Lower lobe of right lung (tissue), 2 donors: ENCODE results near the gene IQCM. TPM values are rescaled to one million over a fixed set of nuclear protein-coding genes. Genes with fewer than 3 reads are reported as not detected.
"Not testable (repeated sequence)": the region's sequence is repeated elsewhere in the genome, so short reads cannot be mapped to it uniquely, and the experiment has no call there.

Experiments
- ATAC-seq, 2 donors: fragments of 200-7000 bp; cut with Tn5 transposase; one replicate each; pipeline ENCODE4 v1.9.1; 2020 to 2022; ENCODE audit warnings: mild to moderate bottlenecking in 2 of 2, moderate library complexity in 2 of 2
- DNase-seq: peaks from one replicate; pipeline ENCODE4 v3.0.0-alpha.2; 2020
- H3K27ac ChIP-seq: fragments of 200-600 bp; one replicate; pipeline ENCODE4 v1.8.0; 2022
- H3K27me3 ChIP-seq: fragments of 200-600 bp; one replicate; pipeline ENCODE4 v1.8.0; 2022; ENCODE audit warnings: low read depth
- H3K36me3 ChIP-seq: fragments of 200-600 bp; one replicate; pipeline ENCODE4 v1.8.0; 2022; ENCODE audit warnings: mild to moderate bottlenecking
- H3K4me1 ChIP-seq: fragments of 200-600 bp; one replicate; pipeline ENCODE4 v1.8.0; 2022
- H3K4me3 ChIP-seq: fragments of 200-600 bp; one replicate; pipeline ENCODE4 v1.8.0; 2022; ENCODE audit warnings: mild to moderate bottlenecking
- H3K9me3 ChIP-seq: fragments of 200-600 bp; one replicate; pipeline ENCODE4 v1.8.0; 2022
- intact Hi-C: fragments of 100-400 bp; cut with DNase I; formaldehyde crosslinking; loops from one replicate; pipeline ENCODE4 v1.11.0; 2022
- total RNA-seq: library from RNA; stranded (reverse); fragmentation: NEBNext Ultra II Directional; extraction: Animal tissue kit (Norgen Biotek cat#: 25700); gene quantifications from one replicate; pipeline ENCODE4 v1.2.1, GENCODE V29; 2021
- TF ChIP-seq, protein P1 (sequence below): fragments of 200-600 bp; IDR thresholded peaks from one replicate; pipeline ENCODE4 v1.8.0; 2022; ENCODE audit warnings: antibody characterized with exemption, mild to moderate bottlenecking
- donor health status: DM: no; HTN: yes; CAD: no; lungs with severe emphysema.

The IQCM gene
- total RNA-seq, 1 donor from 2014 or later: not detected

DNA sequence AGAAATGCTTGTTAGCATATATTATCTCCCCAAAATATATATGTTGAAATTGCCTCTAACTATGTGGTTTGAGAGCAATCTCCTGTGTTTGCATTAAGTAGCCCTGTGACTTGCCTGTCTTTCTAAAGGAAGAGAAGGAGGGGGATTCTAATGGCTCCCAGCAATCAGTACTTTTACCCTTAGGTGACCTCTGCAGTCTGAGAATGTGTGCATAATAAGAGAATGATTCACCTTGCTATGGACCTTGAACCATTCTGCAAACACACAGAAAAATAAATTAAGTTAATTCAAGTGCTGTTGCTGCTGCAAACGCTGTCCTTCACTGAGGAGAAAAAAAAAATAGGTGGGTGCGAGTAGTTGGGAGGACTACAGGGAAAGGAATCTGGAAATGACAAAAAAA is 322.2 kb downstream of the IQCM start:
- DNase-seq: no peak
- ATAC-seq: no peak
- TF ChIP-seq, protein P1, sequence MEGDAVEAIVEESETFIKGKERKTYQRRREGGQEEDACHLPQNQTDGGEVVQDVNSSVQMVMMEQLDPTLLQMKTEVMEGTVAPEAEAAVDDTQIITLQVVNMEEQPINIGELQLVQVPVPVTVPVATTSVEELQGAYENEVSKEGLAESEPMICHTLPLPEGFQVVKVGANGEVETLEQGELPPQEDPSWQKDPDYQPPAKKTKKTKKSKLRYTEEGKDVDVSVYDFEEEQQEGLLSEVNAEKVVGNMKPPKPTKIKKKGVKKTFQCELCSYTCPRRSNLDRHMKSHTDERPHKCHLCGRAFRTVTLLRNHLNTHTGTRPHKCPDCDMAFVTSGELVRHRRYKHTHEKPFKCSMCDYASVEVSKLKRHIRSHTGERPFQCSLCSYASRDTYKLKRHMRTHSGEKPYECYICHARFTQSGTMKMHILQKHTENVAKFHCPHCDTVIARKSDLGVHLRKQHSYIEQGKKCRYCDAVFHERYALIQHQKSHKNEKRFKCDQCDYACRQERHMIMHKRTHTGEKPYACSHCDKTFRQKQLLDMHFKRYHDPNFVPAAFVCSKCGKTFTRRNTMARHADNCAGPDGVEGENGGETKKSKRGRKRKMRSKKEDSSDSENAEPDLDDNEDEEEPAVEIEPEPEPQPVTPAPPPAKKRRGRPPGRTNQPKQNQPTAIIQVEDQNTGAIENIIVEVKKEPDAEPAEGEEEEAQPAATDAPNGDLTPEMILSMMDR: no peak

DNA sequence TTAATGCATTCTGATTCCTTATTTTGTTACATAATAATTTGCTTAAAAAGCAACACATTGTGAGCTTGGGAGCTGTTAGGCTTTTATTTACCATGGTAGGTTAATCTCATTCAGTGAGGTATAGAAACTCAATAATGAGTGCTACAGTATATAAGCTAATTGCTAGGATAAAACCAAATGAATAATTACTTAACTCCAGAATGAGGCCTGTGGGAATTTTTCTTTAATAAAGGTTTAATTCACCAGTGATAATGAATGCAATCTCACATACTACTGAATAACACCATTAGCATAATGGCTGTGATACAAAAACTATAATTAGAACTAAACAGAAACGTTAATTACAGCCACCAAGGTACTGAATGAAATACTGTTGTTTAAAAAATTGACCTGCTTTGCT is 326.3 kb downstream of the IQCM start:
- Histone ChIP-seq H3K9me3 (no peaks in the 10 kb centered on the region), H3K27me3 (no peaks in the 10 kb centered on the region), H3K4me1 (no peaks in the 10 kb centered on the region), H3K36me3 (no peaks in the 10 kb centered on the region), H3K4me3 (no peak overlapping the region), H3K27ac (no peak overlapping the region)
- no peak for DNase-seq
- intact Hi-C loops: no loop called here
- no peak for ATAC-seq
- TF ChIP-seq, protein P1: no peak

More for the DNA sequence above, 322.2 kb downstream of the IQCM start:
- Histone ChIP-seq H3K27ac (no peak overlapping the region), H3K27me3 (no peaks in the 10 kb centered on the region), H3K4me1 (no peaks in the 10 kb centered on the region), H3K9me3 (no peaks in the 10 kb centered on the region), H3K36me3 (no peaks in the 10 kb centered on the region), H3K4me3 (no peak overlapping the region)
- intact Hi-C loops: no loop called here

DNA sequence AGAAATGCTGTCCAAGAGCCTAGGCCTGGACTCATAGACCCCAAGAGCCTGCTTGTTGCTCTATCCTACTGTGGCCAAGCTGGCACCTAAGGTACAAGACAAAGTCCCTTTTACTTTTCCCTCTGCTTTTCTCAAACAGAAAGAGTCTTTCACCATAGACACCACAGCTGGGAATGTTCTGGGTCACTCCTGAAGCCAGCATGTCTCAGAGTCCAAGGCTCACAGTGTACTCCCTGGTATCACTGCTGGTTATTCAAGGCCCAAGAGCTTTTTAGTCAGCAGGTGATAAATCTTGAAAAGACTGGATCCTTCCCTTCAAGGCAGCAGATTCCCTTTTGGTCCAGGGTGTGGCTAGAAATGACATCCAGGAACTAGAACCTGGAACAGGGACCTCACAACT is 328.8 kb downstream of the IQCM start:
- H3K4me3 ChIP-seq: no peak overlapping the region
- DNase-seq (no peak), ATAC-seq (no peak)
- no peaks in the 10 kb centered on the region for H3K4me1 ChIP-seq
- H3K27me3 ChIP-seq: no peaks in the 10 kb centered on the region
- no peak overlapping the region for H3K27ac ChIP-seq
- no peaks in the 10 kb centered on the region for H3K9me3 ChIP-seq
- TF ChIP-seq, protein P1: no peak
- intact Hi-C loops: no loop called here
- H3K36me3 ChIP-seq: no peaks in the 10 kb centered on the region

DNA sequence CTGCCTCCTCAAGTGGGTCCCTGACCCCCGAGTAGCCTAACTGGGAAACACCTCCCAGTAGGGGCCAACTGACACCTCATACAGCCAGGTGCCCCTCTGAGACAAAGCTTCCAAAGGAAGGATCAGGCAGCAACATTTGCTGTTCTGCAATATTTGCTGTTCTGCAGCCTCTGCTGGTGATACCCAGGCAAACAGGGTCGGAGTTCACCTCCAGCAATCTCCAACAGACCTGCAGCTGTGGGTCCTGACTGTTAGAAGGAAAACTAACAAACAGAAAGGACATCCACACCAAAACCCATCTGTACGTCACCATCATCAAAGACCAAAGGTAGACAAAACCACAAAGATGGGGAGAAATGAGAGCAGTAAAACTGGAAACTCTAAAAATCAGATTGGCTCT is 347.0 kb downstream of the IQCM start:
- H3K4me3 ChIP-seq, H3K4me1 ChIP-seq, H3K27me3 ChIP-seq, ATAC-seq, intact Hi-C loops, H3K36me3 ChIP-seq, H3K27ac ChIP-seq, H3K9me3 ChIP-seq, DNase-seq: not testable (repeated sequence)

DNA sequence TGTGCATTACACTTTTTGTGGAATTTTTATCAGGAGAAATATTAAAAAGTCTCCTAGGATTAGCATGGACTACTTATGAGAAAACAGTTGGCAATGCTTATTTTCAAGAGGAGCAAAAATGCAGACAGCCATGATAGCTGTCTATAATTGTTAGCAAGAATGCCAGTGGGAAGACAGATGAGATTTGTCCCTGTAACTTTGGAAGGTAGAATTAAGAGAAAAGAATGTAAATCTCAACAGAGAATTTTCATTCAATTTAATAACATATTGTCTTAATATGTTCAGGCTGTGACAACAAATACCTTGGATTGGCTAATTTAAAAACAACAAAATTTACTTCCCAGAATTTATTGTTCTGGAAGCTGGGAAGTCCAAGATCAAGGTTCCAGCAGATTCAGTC is 349.2 kb downstream of the IQCM start:
- H3K27me3 ChIP-seq: no peaks in the 10 kb centered on the region
- no peak for DNase-seq
- no peaks in the 10 kb centered on the region for H3K9me3 ChIP-seq
- H3K36me3 ChIP-seq: no peaks in the 10 kb centered on the region
- TF ChIP-seq, protein P1: no peak
- no peaks in the 10 kb centered on the region for H3K4me1 ChIP-seq
- H3K4me3 ChIP-seq: no peak overlapping the region
- no peak for ATAC-seq
- intact Hi-C loops: no loop called here
- no peak overlapping the region for H3K27ac ChIP-seq

DNA sequence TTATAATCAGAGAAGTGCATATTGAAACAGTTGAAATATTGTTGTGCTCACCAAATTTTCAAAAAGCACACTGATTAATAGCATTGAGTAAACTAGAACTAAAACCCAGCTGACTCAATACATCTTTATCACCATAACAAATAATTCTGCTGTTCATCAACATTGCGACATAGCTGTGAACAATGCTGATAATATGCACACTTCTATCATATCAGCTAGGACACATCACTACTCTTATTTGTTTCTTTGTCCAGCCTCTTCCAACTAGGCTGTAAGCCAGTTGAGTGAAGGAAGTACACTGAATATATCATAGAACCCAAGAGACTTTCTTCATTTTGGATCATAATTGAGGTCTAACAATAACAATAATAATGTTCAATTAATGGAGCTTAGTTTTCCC is 349.7 kb downstream of the IQCM start:
- no peaks in the 10 kb centered on the region for H3K27me3 ChIP-seq
- H3K36me3 ChIP-seq: no peaks in the 10 kb centered on the region
- ATAC-seq (no peak), DNase-seq (no peak)
- no peak overlapping the region for H3K27ac ChIP-seq
- intact Hi-C loops: no loop called here
- no peak overlapping the region for H3K4me3 ChIP-seq
- TF ChIP-seq, protein P1: no peak
- H3K4me1 ChIP-seq: no peaks in the 10 kb centered on the region
- no peaks in the 10 kb centered on the region for H3K9me3 ChIP-seq
